Trophoblast cell (in vitro differentiated cells and primary cell): ENCODE results near the gene ZFAND3.
"Not testable (repeated sequence)": the region's sequence is repeated elsewhere in the genome, so short reads cannot be mapped to it uniquely, and the experiment has no call there.

Experiments
- DNase-seq, 2 donors: peaks; one replicate each; pipeline ENCODE4 v3.0.0-alpha.2; 2016
- H2AFZ ChIP-seq: 2 replicates; pipeline ENCODE4 v1.6.1; 2013; ENCODE audit warnings: low read length, moderate library complexity, mild to moderate bottlenecking; ENCODE audit not compliant: insufficient read depth, poor library complexity
- H2AK5ac ChIP-seq: 2 replicates; pipeline ENCODE4 v1.6.1; 2013; ENCODE audit warnings: mild to moderate bottlenecking, low read length
- H2BK120ac ChIP-seq: 2 replicates; pipeline ENCODE4 v1.6.1; 2013; ENCODE audit warnings: low read length, mild to moderate bottlenecking, moderate library complexity; ENCODE audit not compliant: insufficient read depth, poor library complexity
- H2BK12ac ChIP-seq: 2 replicates; pipeline ENCODE4 v1.6.1; 2013; ENCODE audit warnings: mild to moderate bottlenecking, low read length, moderate library complexity
- H2BK5ac ChIP-seq: 2 replicates; pipeline ENCODE4 v1.6.1; 2013; ENCODE audit warnings: low read length, low read depth, moderate library complexity, mild to moderate bottlenecking; ENCODE audit not compliant: poor library complexity
- H3K14ac ChIP-seq: 2 replicates; pipeline ENCODE4 v1.6.1; 2013; ENCODE audit warnings: mild to moderate bottlenecking, low read length
- H3K18ac ChIP-seq: 2 replicates; pipeline ENCODE4 v1.6.1; 2013; ENCODE audit warnings: mild to moderate bottlenecking, low read length
- H3K23ac ChIP-seq: 2 replicates; pipeline ENCODE4 v1.6.1; 2013; ENCODE audit warnings: low read length
- H3K27ac ChIP-seq: 2 replicates; pipeline ENCODE4 v1.5.1; 2013; ENCODE audit warnings: low read depth, mild to moderate bottlenecking, inconsistent platforms, low read length, moderate library complexity
- H3K27me3 ChIP-seq: 2 replicates; pipeline ENCODE4 v1.6.1; 2013; ENCODE audit warnings: inconsistent platforms, mild to moderate bottlenecking, low read length, moderate library complexity; ENCODE audit not compliant: insufficient read depth
- H3K36me3 ChIP-seq, 2 experiments: 1 replicate in 1 of 2; 2 replicates in 1 of 2; pipeline ENCODE4 v1.6.1; 2013; ENCODE audit warnings: low read length in 2 of 2, mild to moderate bottlenecking in 2 of 2, moderate library complexity in 1 of 2; ENCODE audit not compliant: insufficient read depth in 2 of 2, control insufficient read depth in 1 of 2
- H3K4ac ChIP-seq: 2 replicates; pipeline ENCODE4 v1.6.1; 2013; ENCODE audit warnings: low read depth, mild to moderate bottlenecking, low read length, moderate library complexity
- H3K4me1 ChIP-seq, 2 experiments: 1 replicate in 1 of 2; 2 replicates in 1 of 2; pipeline ENCODE4 v1.6.1; 2013; ENCODE audit warnings: low read length in 2 of 2, mild to moderate bottlenecking in 2 of 2, moderate library complexity in 1 of 2; ENCODE audit not compliant: insufficient read depth in 2 of 2, control insufficient read depth in 1 of 2
- H3K4me2 ChIP-seq: 2 replicates; pipeline ENCODE4 v1.6.1; 2013; ENCODE audit warnings: inconsistent platforms, mild to moderate bottlenecking, low read length, moderate library complexity
- H3K4me3 ChIP-seq: 2 replicates; pipeline ENCODE4 v1.5.1; 2013; ENCODE audit warnings: mild to moderate bottlenecking, low read depth, low read length, inconsistent platforms
- H3K79me1 ChIP-seq: one replicate; pipeline ENCODE4 v1.6.1; 2013; ENCODE audit warnings: low read length
- H3K79me2 ChIP-seq: 2 replicates; pipeline ENCODE4 v1.6.1; 2013; ENCODE audit warnings: low read length, mild to moderate bottlenecking; ENCODE audit not compliant: control insufficient read depth, insufficient read depth, poor library complexity
- H3K9ac ChIP-seq: 2 replicates; pipeline ENCODE4 v1.6.1; 2013; ENCODE audit warnings: mild to moderate bottlenecking, low read length
- H3K9me3 ChIP-seq: 2 replicates; pipeline ENCODE4 v1.6.1; 2013; ENCODE audit warnings: low read depth, mild to moderate bottlenecking, control low read depth, inconsistent platforms, low read length; ENCODE audit not compliant: insufficient read depth
- H4K12ac ChIP-seq: 2 replicates; pipeline ENCODE4 v1.6.1; 2013; ENCODE audit warnings: low read depth, mild to moderate bottlenecking, low read length, moderate library complexity
- H4K8ac ChIP-seq: 2 replicates; pipeline ENCODE4 v1.6.1; 2013; ENCODE audit warnings: low read depth, mild to moderate bottlenecking, low read length, moderate library complexity
- H4K91ac ChIP-seq: one replicate; pipeline ENCODE4 v1.6.1; 2013; ENCODE audit warnings: low read depth, mild to moderate bottlenecking, low read length, moderate library complexity
- WGBS: extraction: QIAGEN DNeasy Blood & Tissue Kit; methylation state at CpG from one replicate; pipeline ENCODE4 v1.1.7; 2013; ENCODE audit warnings: missing lambda C conversion rate; ENCODE audit not compliant: insufficient read length, insufficient coverage; ENCODE audit errors: extremely low coverage; 5-methylcytosine and 5-hydroxymethylcytosine counted together

ZFAND3 gene

DNA sequence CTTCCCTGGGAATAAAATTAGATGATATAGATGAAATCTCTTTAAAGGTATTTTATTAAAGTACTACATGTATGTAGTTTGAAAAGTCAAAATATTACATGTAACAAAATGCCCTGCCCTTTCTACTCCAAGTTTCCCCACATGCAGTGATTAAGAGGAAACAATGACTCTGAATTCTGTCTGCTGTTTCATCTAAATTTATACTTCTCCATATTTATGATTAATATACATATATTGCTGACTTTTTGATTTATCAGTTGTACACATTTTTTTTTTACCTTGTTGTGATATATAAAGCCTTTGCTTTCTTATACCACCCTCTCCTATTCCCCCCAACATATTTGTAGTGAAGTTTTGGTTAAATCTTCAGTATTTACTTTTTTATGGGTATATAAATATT lies 127.9 kb downstream of the ZFAND3 start:
- Histone ChIP-seq H2BK5ac (no peak overlapping the region), H2BK120ac (no peak overlapping the region), H3K79me2 (peaks cover 2% of the 10 kb centered on the region)

DNA sequence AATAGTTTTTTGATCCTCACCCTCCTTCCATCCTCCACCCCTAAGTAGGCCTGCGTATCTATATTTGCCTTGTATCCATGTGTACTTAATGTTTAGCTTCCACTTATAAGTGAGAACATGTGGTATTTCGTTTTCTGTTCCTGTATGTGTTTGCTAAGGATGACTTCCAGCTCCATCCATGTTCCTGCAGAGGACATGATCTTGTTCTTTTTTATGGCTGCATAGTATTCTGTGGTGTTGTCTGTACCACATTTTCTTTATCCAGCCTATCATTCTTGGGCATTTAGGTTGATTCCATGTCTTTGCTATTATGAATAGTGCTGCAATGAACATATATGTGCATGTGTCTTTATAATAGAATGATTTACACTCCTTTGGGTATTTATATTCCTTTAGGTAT lies 129.1 kb downstream of the ZFAND3 start:
- H3K23ac ChIP-seq, H4K12ac ChIP-seq, H3K4me2 ChIP-seq, H3K4ac ChIP-seq, H2BK12ac ChIP-seq, H2AFZ ChIP-seq, H4K91ac ChIP-seq, H3K14ac ChIP-seq, H3K9me3 ChIP-seq, H2AK5ac ChIP-seq, H3K4me1 ChIP-seq, H3K4me3 ChIP-seq, H3K9ac ChIP-seq, H3K79me1 ChIP-seq, H3K27ac ChIP-seq, DNase-seq, H3K27me3 ChIP-seq, H4K8ac ChIP-seq, H3K79me2 ChIP-seq, H2BK120ac ChIP-seq, H2BK5ac ChIP-seq, H3K18ac ChIP-seq, H3K36me3 ChIP-seq: not testable (repeated sequence)
- WGBS, result no CpG with 5 or more reads among the region's 2 CpGs

More for the DNA sequence above, 127.9 kb downstream of the ZFAND3 start:
- H3K4ac ChIP-seq, result no peak overlapping the region
- H3K79me1 ChIP-seq, result no peaks in the 10 kb centered on the region
- H3K9me3 ChIP-seq, result no peaks in the 10 kb centered on the region
- no peak overlapping the region for H3K4me3 ChIP-seq
- H4K12ac ChIP-seq, result no peak overlapping the region
- H2AK5ac ChIP-seq, result no peak overlapping the region
- no peak overlapping the region for H3K23ac ChIP-seq
- no peak overlapping the region for H2BK12ac ChIP-seq
- no peak overlapping the region for H3K4me2 ChIP-seq
- H3K9ac ChIP-seq, result no peak overlapping the region
- H3K14ac ChIP-seq, result no peak overlapping the region
- H3K18ac ChIP-seq, result no peak overlapping the region
- no peak overlapping the region for H2AFZ ChIP-seq
- H3K27me3 ChIP-seq, result no peaks in the 10 kb centered on the region
- no peak overlapping the region for H4K8ac ChIP-seq
- no peak for DNase-seq
- H3K4me1 ChIP-seq, result no peaks in the 10 kb centered on the region
- H3K27ac ChIP-seq, result no peak overlapping the region
- H3K36me3 ChIP-seq, result no peaks in the 10 kb centered on the region
- no peak overlapping the region for H4K91ac ChIP-seq

DNA sequence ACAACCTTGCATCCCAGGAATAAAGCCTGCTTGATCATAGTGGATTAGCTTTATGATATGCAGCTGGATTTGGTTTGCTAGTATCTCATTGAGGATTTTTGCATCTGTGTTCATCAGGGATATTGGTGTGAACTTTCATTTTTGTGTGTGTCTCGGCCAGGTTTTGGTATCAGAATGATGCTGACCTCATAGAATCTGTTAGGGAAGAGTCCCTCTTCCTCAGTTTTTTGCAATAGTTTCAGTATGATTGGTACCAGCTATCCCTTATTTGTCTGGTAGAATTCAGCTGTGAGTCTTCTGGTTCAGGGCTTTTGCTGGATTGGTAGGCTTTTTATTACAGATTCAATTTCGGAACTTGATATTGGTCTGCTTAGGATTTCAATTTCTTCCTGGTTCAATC lies 132.5 kb downstream of the ZFAND3 start:
- H3K4me1 ChIP-seq, result peaks cover 0 to 6% of the 10 kb centered on the region in 2 experiments
- H4K8ac ChIP-seq, result no peak overlapping the region
- no peak overlapping the region for H2BK5ac ChIP-seq
- H3K79me1 ChIP-seq, result no peaks in the 10 kb centered on the region
- H3K4me3 ChIP-seq, result no peak overlapping the region
- no peak overlapping the region for H2BK12ac ChIP-seq
- no peak overlapping the region for H3K4me2 ChIP-seq
- H3K14ac ChIP-seq, result no peak overlapping the region
- no peak overlapping the region for H2BK120ac ChIP-seq
- peaks cover 2% of the 10 kb centered on the region for H3K79me2 ChIP-seq
- DNase-seq, result no peak
- H2AFZ ChIP-seq, result no peak overlapping the region
- H2AK5ac ChIP-seq, result no peak overlapping the region
- H4K91ac ChIP-seq, result no peak overlapping the region
- H3K9me3 ChIP-seq, result no peaks in the 10 kb centered on the region
- no CpG with 5 or more reads among the region's 2 CpGs for WGBS
- H3K27me3 ChIP-seq, result no peaks in the 10 kb centered on the region
- peak overlapping the region; percentile 69 for H3K4ac ChIP-seq
- no peak overlapping the region for H3K18ac ChIP-seq
- H3K27ac ChIP-seq, result no peak overlapping the region
- H3K9ac ChIP-seq, result no peak overlapping the region
- no peaks in the 10 kb centered on the region for H3K36me3 ChIP-seq
- H3K23ac ChIP-seq, result no peak overlapping the region
- no peak overlapping the region for H4K12ac ChIP-seq

DNA sequence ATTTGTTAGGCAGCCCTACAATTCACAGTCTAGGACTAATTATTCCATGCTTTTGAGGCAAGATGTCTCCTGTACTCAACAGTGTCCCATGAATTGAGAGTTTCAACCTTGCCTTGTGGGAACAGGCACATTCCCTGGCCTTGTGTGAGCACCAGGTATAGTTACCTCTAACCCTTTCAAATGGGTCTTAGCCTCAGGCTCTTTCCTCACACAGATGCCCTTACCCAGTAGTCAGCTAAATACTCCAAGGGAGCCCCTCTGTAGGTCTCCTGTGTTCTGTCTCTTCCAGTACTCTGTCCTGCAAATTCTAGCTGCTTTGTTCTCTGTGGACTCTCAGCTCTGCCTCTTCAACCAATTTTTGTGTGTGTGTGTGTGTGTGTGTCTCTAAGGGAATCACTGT lies 135.3 kb downstream of the ZFAND3 start:
- Histone ChIP-seq H3K79me1 (no peaks in the 10 kb centered on the region), H2BK120ac (no peak overlapping the region), H2BK5ac (no peak overlapping the region), H2AK5ac (no peak overlapping the region), H3K79me2 (no peaks in the 10 kb centered on the region), H4K12ac (no peak overlapping the region), H3K9me3 (no peaks in the 10 kb centered on the region), H3K4me3 (no peak overlapping the region), H4K8ac (no peak overlapping the region), H3K27ac (no peak overlapping the region), H2AFZ (no peak overlapping the region), H4K91ac (no peak overlapping the region), H3K14ac (no peak overlapping the region), H3K23ac (no peak overlapping the region), H3K4me2 (no peak overlapping the region), H3K4me1 (peaks cover 0 to 6% of the 10 kb centered on the region in 2 experiments), H3K18ac (no peak overlapping the region), H3K9ac (no peak overlapping the region), H3K36me3 (no peaks in the 10 kb centered on the region), H3K4ac (no peak overlapping the region), H2BK12ac (no peak overlapping the region), H3K27me3 (no peaks in the 10 kb centered on the region)
- no peak for DNase-seq
